ENCODE data around the gene NAT9.

DNA sequence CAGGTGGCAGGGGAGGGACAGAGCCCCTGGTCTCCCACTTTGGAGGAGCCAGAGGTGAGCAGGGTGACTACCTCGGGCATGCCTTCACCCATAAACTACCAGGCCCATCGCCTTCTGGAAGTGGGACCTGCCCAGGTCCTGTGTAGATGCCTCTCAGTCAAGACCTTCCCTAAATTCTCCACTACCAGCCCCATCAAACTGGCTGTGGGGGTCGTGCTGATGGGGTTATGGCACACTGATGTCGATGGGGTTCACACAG, 44.9 kb downstream of the NAT9 start:
- TF ChIP-seq, protein P1, sequence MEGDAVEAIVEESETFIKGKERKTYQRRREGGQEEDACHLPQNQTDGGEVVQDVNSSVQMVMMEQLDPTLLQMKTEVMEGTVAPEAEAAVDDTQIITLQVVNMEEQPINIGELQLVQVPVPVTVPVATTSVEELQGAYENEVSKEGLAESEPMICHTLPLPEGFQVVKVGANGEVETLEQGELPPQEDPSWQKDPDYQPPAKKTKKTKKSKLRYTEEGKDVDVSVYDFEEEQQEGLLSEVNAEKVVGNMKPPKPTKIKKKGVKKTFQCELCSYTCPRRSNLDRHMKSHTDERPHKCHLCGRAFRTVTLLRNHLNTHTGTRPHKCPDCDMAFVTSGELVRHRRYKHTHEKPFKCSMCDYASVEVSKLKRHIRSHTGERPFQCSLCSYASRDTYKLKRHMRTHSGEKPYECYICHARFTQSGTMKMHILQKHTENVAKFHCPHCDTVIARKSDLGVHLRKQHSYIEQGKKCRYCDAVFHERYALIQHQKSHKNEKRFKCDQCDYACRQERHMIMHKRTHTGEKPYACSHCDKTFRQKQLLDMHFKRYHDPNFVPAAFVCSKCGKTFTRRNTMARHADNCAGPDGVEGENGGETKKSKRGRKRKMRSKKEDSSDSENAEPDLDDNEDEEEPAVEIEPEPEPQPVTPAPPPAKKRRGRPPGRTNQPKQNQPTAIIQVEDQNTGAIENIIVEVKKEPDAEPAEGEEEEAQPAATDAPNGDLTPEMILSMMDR (IDR thresholded peaks at IDR 0.05; ENCODE audit: extremely low read depth in 1 of 2, insufficient read depth in 1 of 2, low read depth in 1 of 2, low read length in 2 of 2), result no peak
- no peak for TF ChIP-seq POLR2A (IDR thresholded peaks at IDR 0.05; ENCODE audit: low read depth, low read length)
- TF ChIP-seq, protein P2, sequence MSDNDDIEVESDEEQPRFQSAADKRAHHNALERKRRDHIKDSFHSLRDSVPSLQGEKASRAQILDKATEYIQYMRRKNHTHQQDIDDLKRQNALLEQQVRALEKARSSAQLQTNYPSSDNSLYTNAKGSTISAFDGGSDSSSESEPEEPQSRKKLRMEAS (IDR thresholded peaks at IDR 0.05; ENCODE audit: insufficient read depth, insufficient read length), result no peak

Measured in endothelial cell of umbilical vein (primary cell).